PFSK-1 (cell line): ENCODE results near the gene SEC24D.

Experiments
- FOXP2 ChIP-seq: optimal IDR thresholded peaks from 2 replicates; pipeline ENCODE3; 2011; ENCODE audit warnings: borderline replicate concordance, control low read depth, inconsistent platforms; ENCODE audit not compliant: insufficient read depth; ENCODE audit errors: extremely low read length, extremely low read depth
- POLR2AphosphoS5 ChIP-seq: IDR thresholded peaks from 2 replicates; pipeline ENCODE4 v1.6.1; 2012; ENCODE audit warnings: low read depth, mild to moderate bottlenecking, control low read depth, low read length, moderate library complexity
- REST ChIP-seq, 2 experiments: IDR thresholded peaks; 2 replicates each; pipeline versions ENCODE4 v1.6.1 to v1.8.0; 2011 to 2012; ENCODE audit warnings: low read depth in 2 of 2, low read length in 2 of 2, control low read depth in 1 of 2, inconsistent platforms in 1 of 2, mild to moderate bottlenecking in 1 of 2, moderate library complexity in 1 of 2; ENCODE audit not compliant: insufficient read depth in 1 of 2
- SIN3A ChIP-seq: IDR thresholded peaks from 2 replicates; pipeline ENCODE4 v1.6.1; 2012; ENCODE audit warnings: mild to moderate bottlenecking, low read length, moderate library complexity, borderline replicate concordance; ENCODE audit not compliant: insufficient read depth
- TAF1 ChIP-seq: IDR thresholded peaks from 2 replicates; pipeline ENCODE4 v1.6.1; 2012; ENCODE audit warnings: low read length, control low read depth, borderline replicate concordance; ENCODE audit not compliant: insufficient read depth

SEC24D gene

GRCh38 chr4:118879409-118879808 is 43.5 kb upstream of the SEC24D start:
- no peak for TF ChIP-seq FOXP2
- no peak for TF ChIP-seq POLR2AphosphoS5
- TF ChIP-seq SIN3A, result no peak
- no peak for TF ChIP-seq TAF1
- no peak for TF ChIP-seq REST (IDR thresholded peaks at IDR 0.05; ENCODE audit: insufficient read depth in 1 of 2, low read depth in 2 of 2, low read length in 2 of 2)

DNA sequence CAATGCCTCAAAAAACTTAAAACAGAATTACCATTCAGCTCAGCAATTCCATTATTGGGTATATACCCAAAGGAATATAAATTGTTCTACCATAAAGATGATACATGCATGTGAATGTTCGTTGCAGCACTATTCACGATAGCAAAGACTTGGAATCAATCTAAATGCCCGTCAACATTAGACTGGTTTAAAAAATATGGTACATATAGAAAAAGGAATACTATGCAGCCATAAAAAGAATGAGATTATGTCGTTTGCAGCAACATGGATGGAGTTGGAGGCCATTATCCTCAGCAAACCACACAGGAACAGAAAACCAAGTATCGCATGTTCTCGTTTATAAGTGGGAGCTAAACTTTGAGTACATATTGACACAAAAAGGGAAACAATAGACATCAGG is 41.9 kb upstream of the SEC24D start:
- TF ChIP-seq REST (IDR thresholded peaks at IDR 0.05; ENCODE audit: insufficient read depth in 1 of 2, low read depth in 2 of 2, low read length in 2 of 2), result no peak
- no peak for TF ChIP-seq POLR2AphosphoS5
- TF ChIP-seq SIN3A, result no peak
- TF ChIP-seq TAF1, result no peak
- TF ChIP-seq FOXP2, result no peak

GRCh38 chr4:118872181-118872580 is 36.3 kb upstream of the SEC24D start:
- no peak for TF ChIP-seq FOXP2
- TF ChIP-seq TAF1, result no peak
- TF ChIP-seq POLR2AphosphoS5, result no peak
- no peak for TF ChIP-seq SIN3A

DNA sequence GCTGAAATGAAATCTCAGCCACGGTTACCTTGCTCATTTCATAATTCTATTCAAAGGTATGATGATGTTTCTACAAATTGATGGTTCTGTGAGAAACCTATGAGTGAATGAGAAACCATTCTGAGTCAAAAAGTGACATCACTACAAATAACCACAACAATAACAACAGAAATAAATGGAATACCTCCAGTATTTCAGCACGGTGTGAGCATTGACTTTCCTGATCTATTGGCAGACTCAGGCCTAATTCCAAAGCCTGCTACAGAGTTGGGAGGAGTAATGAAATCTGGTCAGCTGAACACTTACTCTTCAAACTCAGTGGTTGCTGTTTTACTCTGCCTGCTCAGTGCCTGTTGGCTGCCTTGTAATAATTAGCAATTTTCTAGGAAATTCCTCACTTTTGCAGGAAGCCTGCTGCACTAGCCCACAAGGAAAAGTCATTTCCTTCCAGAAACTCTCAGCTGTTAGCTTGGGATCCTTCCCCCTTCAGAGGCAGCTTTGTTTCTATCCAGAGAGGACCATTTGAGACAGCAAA is 33.9 kb upstream of the SEC24D start:
- TF ChIP-seq POLR2AphosphoS5 (no peak), SIN3A (no peak), FOXP2 (no peak), TAF1 (no peak), REST (IDR thresholded peaks at IDR 0.05; ENCODE audit: insufficient read depth in 1 of 2, low read depth in 2 of 2, low read length in 2 of 2) (no peak)

DNA sequence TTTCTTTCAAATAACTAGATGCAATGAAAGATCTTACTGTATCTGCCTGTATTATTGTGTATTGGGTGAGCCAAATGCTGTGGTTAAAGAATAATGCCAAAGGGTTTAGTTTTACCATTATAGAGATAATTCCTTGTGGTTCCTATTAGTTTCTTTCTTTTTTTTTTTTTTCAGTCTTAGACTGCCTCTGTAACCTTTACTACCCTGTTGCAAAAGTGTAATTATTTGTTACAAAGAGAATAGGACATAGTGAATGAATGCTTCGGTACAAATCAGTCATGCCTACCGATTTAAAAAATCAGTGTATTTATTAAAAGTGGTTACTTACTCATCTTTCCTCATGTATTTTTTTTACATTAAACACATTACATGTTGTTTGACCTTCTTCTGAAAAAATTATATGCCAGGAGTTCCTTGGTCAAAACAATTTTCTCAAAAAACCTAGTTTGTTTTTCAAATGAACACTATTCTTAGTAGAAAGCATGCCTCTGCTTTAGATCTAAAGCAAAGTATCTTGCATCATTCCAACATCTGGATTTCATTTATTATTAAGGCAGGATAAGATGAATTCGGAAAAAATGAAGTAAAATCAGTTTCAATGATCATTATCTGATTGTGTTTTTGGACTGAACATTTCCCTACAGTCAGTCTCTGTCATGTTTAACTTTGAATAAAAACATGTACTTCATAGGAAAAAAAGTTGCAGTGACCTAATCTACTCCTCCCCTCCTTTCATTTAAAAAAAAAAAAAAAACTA is 31.6 kb upstream of the SEC24D start:
- TF ChIP-seq TAF1, result no peak
- no peak for TF ChIP-seq SIN3A
- no peak for TF ChIP-seq POLR2AphosphoS5
- TF ChIP-seq FOXP2, result no peak
- no peak for TF ChIP-seq REST (IDR thresholded peaks at IDR 0.05; ENCODE audit: insufficient read depth in 1 of 2, low read depth in 2 of 2, low read length in 2 of 2)
